ENCODE measurements around the gene IQGAP2.

The IQGAP2 gene

DNA sequence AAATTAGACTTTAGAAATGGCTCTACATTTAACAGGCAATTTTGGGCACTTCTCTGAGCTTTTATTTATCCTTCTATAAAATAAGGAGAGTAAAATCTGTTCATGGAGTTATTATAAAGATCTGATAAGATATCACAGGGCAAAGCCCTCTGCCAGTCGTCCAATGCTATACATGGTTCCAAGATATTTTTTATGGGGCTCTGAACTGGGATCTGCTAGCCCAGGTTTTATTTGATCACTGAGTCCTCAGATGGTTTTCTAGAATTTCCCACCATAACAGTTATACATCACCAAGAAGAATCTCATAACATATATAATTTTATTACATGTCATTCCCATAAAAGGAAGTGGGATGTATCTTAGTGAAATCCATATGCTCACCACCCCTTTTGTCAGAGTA lies 23.2 kb upstream of the IQGAP2 start:
- Histone ChIP-seq H3K4me3 (ENCODE audit: low read depth, low read length) (no peak overlapping the region), H3K27ac (no peak overlapping the region), H3K27me3 (replicated peaks) (no peaks in the 10 kb centered on the region), H3K36me3 (replicated peaks) (no peaks in the 10 kb centered on the region)
- TF ChIP-seq, protein P1, sequence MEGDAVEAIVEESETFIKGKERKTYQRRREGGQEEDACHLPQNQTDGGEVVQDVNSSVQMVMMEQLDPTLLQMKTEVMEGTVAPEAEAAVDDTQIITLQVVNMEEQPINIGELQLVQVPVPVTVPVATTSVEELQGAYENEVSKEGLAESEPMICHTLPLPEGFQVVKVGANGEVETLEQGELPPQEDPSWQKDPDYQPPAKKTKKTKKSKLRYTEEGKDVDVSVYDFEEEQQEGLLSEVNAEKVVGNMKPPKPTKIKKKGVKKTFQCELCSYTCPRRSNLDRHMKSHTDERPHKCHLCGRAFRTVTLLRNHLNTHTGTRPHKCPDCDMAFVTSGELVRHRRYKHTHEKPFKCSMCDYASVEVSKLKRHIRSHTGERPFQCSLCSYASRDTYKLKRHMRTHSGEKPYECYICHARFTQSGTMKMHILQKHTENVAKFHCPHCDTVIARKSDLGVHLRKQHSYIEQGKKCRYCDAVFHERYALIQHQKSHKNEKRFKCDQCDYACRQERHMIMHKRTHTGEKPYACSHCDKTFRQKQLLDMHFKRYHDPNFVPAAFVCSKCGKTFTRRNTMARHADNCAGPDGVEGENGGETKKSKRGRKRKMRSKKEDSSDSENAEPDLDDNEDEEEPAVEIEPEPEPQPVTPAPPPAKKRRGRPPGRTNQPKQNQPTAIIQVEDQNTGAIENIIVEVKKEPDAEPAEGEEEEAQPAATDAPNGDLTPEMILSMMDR (IDR thresholded peaks at IDR 0.05; ENCODE audit: low read depth, low read length, missing control alignments), result no peak
- in situ Hi-C loops (cut with HindIII; ENCODE audit: low pct_ligation_motif_present, low sequenced_read_pairs), result no loop called here
- DNase-seq, result no peak

GRCh38 chr5:76380346-76381066 lies 22.6 kb upstream of the IQGAP2 start:
- Histone ChIP-seq H3K36me3 (replicated peaks) (no peaks in the 10 kb centered on the region), H3K27me3 (replicated peaks) (no peaks in the 10 kb centered on the region), H3K4me3 (ENCODE audit: low read depth, low read length) (no peak overlapping the region), H3K27ac (no peak overlapping the region)
- in situ Hi-C loops (cut with HindIII; ENCODE audit: low pct_ligation_motif_present, low sequenced_read_pairs), result no loop called here
- DNase-seq, result no peak
- TF ChIP-seq, protein P1 (IDR thresholded peaks at IDR 0.05; ENCODE audit: low read depth, low read length, missing control alignments), result no peak

- Histone ChIP-seq H3K27me3 (replicated peaks) (no peaks in the 10 kb centered on the region), H3K4me3 (ENCODE audit: low read depth, low read length) (no peak overlapping the region), H3K36me3 (replicated peaks) (no peaks in the 10 kb centered on the region), H3K27ac (no peak overlapping the region)
- in situ Hi-C loops (cut with HindIII; ENCODE audit: low pct_ligation_motif_present, low sequenced_read_pairs), result no loop called here
- TF ChIP-seq, protein P1 (IDR thresholded peaks at IDR 0.05; ENCODE audit: low read depth, low read length, missing control alignments), result no peak
- DNase-seq, result no peak
Observed at GRCh38 chr5:76383126-76383832, 19.8 kb upstream of the IQGAP2 start.

GRCh38 chr5:76384189-76384588 lies 18.9 kb upstream of the IQGAP2 start:
- DNase-seq, result no peak
- TF ChIP-seq, protein P1 (IDR thresholded peaks at IDR 0.05; ENCODE audit: low read depth, low read length, missing control alignments), result no peak
- Histone ChIP-seq H3K36me3 (replicated peaks) (no peaks in the 10 kb centered on the region), H3K4me3 (ENCODE audit: low read depth, low read length) (no peak overlapping the region), H3K27ac (no peak overlapping the region), H3K27me3 (replicated peaks) (no peaks in the 10 kb centered on the region)
- in situ Hi-C loops (cut with HindIII; ENCODE audit: low pct_ligation_motif_present, low sequenced_read_pairs), result no loop called here

DNA sequence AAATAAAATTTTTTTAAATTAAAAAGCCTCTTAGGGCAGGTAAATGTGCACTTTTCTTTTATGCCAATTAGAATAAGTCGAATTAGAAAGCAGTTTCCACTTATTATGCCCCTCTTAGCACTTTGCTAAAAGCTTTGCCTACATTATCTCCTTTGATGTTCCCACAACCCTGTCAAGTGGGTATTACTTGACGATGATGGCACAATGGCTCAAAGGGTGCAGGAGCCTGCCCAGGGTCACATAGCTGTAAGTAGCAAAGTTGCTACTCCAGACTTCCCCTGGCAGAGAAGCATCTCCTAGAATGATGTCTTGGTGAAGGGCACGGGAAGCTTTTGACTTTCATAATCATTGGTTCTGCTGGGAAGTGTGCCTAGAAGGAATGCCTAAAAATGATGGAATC lies 18.4 kb upstream of the IQGAP2 start:
- TF ChIP-seq, protein P1 (IDR thresholded peaks at IDR 0.05; ENCODE audit: low read depth, low read length, missing control alignments), result no peak
- Histone ChIP-seq H3K36me3 (replicated peaks) (no peaks in the 10 kb centered on the region), H3K27me3 (replicated peaks) (no peaks in the 10 kb centered on the region), H3K27ac (no peak overlapping the region), H3K4me3 (ENCODE audit: low read depth, low read length) (no peak overlapping the region)
- in situ Hi-C loops (cut with HindIII; ENCODE audit: low pct_ligation_motif_present, low sequenced_read_pairs), result no loop called here
- no peak for DNase-seq

Measured in brain microvascular endothelial cell (primary cell).